GM21367 (cell line): ENCODE measurements around the gene WASHC4.

ENCODE experiments used
- ATAC-seq: cut with Tn5 transposase; IDR thresholded peaks from one replicate; pipeline ENCODE4 v1.9.1; 2021; ENCODE audit not compliant: unreplicated experiment

The WASHC4 gene

DNA sequence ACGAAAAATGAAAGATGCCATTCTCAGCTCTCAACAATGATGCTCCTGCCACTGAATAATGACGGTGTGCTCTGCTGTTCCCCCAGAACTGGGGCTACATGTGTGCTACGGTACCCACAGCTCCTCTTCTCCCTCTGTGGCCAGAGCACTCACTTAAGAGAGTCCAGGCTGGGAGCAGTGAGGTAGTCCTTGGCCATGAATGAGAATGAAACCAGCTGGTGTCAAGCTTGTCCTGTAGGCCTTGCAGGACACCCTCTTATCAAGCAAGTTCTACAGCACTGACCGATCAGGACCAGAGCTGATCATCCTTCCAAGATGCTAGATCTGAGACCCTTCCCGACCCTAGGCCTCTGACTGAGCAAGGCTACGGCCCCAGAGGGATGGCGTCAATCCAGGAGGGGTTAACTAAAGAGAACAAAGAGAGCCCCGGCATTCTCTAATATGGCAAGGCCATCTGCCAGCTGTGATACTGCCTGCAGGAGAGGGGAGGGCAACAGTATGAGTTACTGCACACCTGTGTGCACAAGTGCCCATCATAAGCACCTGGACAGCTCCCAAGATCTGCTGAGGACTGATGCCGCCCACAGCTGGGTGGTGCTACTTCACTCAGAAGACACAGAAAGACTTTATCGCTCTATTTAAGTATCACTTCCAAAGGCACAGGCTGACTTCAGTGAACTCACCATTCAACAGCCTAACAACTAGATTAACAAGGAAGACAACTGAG is 98.0 kb downstream of the WASHC4 start:
- no peak for ATAC-seq

DNA sequence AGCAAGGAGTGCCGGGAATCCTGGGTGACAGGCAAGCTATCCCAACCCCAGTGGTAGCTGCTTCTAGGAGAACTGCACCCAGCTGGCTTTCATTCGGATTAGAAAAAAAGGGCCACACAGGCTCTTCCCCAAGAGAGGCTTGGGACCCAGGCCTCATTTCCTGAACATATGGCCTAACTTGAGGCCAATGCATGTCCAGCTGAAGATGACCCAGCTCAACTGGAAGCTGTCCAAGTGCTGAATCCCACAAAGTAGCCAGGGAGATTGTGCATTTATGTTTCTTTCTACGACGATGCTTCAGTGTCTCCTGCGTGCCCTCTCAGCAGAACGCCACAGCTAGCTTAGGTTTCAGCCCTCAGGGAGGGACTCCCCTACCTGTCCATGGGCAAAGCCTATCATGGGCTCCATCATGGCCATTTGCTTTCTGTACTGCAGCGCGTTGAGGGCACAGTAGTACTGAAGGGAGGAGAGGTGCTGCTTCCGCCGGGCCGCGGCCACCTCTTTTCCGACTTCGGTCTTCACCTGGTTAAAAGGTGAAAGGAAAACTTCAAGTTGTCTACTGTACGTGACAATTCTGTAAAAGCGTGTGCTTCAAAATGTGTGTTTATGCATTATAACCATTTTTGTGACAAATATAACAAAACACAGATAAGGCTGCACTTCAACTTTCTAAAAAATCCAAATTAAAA is 99.3 kb downstream of the WASHC4 start:
- no peak for ATAC-seq

DNA sequence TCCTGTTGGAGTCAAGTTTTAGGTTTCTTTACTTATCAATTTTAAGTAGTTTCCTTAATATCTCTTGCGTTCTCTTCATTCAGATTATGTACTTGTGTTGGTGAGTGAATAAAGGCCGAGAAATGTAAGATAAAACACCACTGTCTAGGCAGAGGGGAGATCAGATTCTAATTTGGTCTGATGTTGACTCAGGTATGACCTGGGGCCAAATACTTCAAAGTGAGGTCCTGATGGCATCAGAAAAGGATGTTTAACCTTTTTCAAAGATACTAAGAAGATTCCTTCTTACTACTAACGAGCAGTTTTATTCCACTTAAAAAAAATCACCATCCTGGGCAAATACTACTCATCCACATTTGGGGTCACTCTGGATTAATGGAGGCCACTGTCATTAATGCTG is 101.6 kb downstream of the WASHC4 start:
- ATAC-seq: no peak

DNA sequence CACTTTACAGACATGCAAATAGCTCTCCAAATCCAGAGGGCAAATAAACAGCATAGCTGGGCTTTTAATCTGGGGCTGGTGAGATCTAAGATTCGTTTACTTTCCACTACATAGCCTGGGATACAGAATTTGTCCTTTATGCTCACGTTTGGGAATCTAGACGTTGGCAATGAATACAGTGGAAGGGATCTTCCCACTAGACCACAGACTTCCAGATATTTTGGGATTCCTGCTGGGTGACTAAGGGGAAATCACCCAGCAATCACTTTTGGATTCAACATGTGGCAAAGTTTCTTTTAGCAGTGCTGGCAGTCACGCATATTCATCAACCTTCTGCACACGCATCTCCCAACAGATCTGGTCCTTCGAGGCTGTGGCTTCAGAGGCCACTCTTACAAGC is 104.9 kb downstream of the WASHC4 start:
- no peak for ATAC-seq

DNA sequence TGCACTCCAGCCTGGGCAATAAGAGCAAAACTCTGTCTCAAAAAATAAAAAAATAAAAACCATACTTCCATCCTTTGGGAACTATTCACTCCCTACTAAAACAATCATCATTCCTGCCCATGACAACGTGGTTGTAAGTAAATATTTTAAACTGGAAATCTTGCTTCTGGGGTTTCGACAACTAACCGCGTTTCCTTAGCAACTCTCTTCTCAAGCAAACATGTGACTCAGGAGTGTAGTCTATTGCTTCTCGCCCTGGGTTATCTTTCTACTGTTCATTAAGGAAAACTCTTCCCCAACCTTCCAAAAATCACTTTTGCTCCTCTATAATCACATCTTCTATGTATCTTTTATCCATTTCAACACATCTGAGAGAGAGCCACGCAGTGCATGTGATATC is 106.6 kb downstream of the WASHC4 start:
- ATAC-seq: no peak

DNA sequence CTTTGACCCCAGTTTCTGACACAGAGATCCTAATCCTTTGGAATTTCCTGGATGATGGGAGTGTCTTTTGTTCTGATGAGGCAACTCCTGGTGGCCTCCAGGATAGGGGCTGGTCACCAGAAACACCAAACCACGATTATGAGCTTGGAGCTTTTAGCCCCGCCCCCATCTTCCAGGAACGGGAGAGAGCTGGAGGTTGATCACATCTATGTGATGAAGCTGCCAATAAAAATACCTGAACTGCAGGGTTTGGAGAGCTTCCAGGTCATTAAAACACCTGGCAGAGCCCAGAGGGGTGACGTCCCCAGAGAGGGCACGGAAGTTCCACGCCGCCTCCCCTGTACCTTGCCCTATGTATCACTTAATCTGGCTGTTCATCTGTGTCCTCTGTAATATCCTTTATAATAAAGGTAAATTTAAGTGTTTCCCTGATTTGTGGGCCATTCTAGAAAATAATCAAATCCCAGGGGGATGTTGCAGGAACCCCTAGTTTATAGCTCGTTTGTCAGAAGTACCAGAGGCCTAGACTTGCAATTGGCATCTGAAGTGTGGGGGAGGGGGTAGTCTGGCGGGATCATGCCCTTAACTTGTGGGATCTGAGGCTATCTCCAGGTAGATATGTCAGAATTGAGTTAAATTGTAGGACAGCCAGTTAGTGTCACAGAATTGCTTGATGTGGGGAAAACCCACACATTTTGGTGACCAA is 107.3 kb downstream of the WASHC4 start:
- ATAC-seq: no peak

DNA sequence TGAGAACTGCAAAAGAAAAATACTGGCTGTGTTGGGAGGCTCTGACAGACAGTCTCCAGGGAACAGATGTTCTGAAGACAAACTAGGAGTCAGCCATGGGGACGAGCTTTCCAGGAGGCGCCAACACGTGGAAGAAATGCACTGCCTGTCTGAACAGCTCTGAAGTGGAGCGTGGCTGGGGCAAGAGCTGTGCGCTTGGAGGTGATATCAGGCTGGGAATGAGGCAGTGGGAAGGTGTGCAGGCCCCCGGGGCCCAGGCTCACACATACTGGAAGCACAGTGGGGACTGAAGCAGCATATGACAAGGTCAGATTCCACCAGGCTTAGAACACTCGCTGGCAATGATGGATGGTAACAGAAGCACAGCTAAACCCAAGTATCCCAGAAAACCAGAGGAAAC is 110.9 kb downstream of the WASHC4 start:
- no peak for ATAC-seq
